ENCODE data around the gene PIP4K2C. TPM values are rescaled to one million over a fixed set of nuclear protein-coding genes. Genes with fewer than 3 reads are reported as not detected.

PIP4K2C gene
- total RNA-seq, 1 experiment from 2014 or later: 37.1 TPM

- Histone ChIP-seq H2BK5ac (ENCODE audit: insufficient read length, low read length) (no peak overlapping the region), H3K4ac (ENCODE audit: low read depth, low read length) (no peak overlapping the region), H2BK120ac (ENCODE audit: low read depth, low read length, poor library complexity, severe bottlenecking) (no peak overlapping the region), H4K20me1 (ENCODE audit: control insufficient read depth, insufficient read depth, insufficient read length) (no peaks in the 10 kb centered on the region), H3K23me2 (ENCODE audit: insufficient read length, low read depth, low read length, poor library complexity, severe bottlenecking) (peaks cover 12% of the 10 kb centered on the region), H3K56ac (ENCODE audit: insufficient read length, low read depth, low read length) (no peak overlapping the region), H2BK20ac (ENCODE audit: low read depth, low read length, poor library complexity, severe bottlenecking) (no peak overlapping the region), H3K4me2 (ENCODE audit: insufficient read depth, insufficient read length, low read length) (peak overlapping the region; percentile 75), H3T11ph (ENCODE audit: low read length) (no peak overlapping the region), H3K9me3 (ENCODE audit: control insufficient read depth, low read depth, low read length) (no peaks in the 10 kb centered on the region), H4K8ac (replicated peaks; ENCODE audit: insufficient read length, low read depth, low read length) (no peak overlapping the region), H3K27me3 (ENCODE audit: insufficient read depth, low read length) (peaks cover 93% of the 10 kb centered on the region), H3K23ac (ENCODE audit: insufficient read length, low read depth, low read length) (no peak overlapping the region), H4K91ac (ENCODE audit: insufficient read length, low read depth, low read length) (no peak overlapping the region), H3K4me1 (ENCODE audit: insufficient read depth, low read length) (no peaks in the 10 kb centered on the region), H2AFZ (ENCODE audit: low read length) (no peak overlapping the region), H3K14ac (ENCODE audit: insufficient read depth, low read length) (no peak overlapping the region), H4K5ac (ENCODE audit: insufficient read length, low read depth, low read length) (no peak overlapping the region), H3K18ac (ENCODE audit: insufficient read length, low read depth, low read length) (no peak overlapping the region), H3K79me1 (ENCODE audit: insufficient read depth, low read depth, low read length, poor library complexity, severe bottlenecking) (no peaks in the 10 kb centered on the region), H3K9ac (ENCODE audit: extremely low read depth, insufficient read length, low read length) (no peak overlapping the region), H2AK5ac (ENCODE audit: insufficient read length, low read length) (no peak overlapping the region), H3K27ac (ENCODE audit: insufficient read length, low read depth, low read length) (no peak overlapping the region), H2BK12ac (ENCODE audit: insufficient read length, low read depth, low read length) (no peak overlapping the region), H2BK15ac (ENCODE audit: low read depth, low read length) (no peak overlapping the region), H3K79me2 (ENCODE audit: insufficient read depth, low read length) (no peaks in the 10 kb centered on the region)
- H3K27me3 Mint-ChIP-seq (ENCODE audit: low read depth): peaks cover 98% of the 10 kb centered on the region
- H3K36me3 Mint-ChIP-seq (ENCODE audit: insufficient read depth in 1 of 3, low read depth in 3 of 3): peaks cover 0 to 12% (median 0%) of the 10 kb centered on the region in 3 experiments; a peak in 4 of 7 replicates
- H3K4me3 Mint-ChIP-seq: peak overlapping the region; percentile 62 to 83
- H3K4me1 Mint-ChIP-seq: peaks cover 26 to 35% of the 10 kb centered on the region in 2 experiments
- no peak overlapping the region for H3K27ac Mint-ChIP-seq
- no CpG with 5 or more reads among the region's 49 CpGs for WGBS (ENCODE audit: extremely low coverage, insufficient read length, low lambda C conversion rate)
- H3K9me3 Mint-ChIP-seq: peaks cover 0 to 5% of the 10 kb centered on the region in 2 experiments; a peak in 3 of 5 replicates
- peak; percentile 76 for DNase-seq
- TF ChIP-seq, protein P1, sequence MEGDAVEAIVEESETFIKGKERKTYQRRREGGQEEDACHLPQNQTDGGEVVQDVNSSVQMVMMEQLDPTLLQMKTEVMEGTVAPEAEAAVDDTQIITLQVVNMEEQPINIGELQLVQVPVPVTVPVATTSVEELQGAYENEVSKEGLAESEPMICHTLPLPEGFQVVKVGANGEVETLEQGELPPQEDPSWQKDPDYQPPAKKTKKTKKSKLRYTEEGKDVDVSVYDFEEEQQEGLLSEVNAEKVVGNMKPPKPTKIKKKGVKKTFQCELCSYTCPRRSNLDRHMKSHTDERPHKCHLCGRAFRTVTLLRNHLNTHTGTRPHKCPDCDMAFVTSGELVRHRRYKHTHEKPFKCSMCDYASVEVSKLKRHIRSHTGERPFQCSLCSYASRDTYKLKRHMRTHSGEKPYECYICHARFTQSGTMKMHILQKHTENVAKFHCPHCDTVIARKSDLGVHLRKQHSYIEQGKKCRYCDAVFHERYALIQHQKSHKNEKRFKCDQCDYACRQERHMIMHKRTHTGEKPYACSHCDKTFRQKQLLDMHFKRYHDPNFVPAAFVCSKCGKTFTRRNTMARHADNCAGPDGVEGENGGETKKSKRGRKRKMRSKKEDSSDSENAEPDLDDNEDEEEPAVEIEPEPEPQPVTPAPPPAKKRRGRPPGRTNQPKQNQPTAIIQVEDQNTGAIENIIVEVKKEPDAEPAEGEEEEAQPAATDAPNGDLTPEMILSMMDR (conservative IDR thresholded peaks at IDR 0.05): peak; percentile 96
Observed at GRCh38 chr12:57621497-57622292, 30.7 kb downstream of the PIP4K2C start.

Data from H9 (cell line).